ENCODE measurements around the gene HLA-F.

Gene HLA-F

GRCh38 chr6:29723262-29723665 lies at the start of gene HLA-F:
TSS of gene HLA-F (plus strand) at chr6:29723434. CDS start at chr6:29723464, 30 bp downstream.
- TF ChIP-seq, protein P1, sequence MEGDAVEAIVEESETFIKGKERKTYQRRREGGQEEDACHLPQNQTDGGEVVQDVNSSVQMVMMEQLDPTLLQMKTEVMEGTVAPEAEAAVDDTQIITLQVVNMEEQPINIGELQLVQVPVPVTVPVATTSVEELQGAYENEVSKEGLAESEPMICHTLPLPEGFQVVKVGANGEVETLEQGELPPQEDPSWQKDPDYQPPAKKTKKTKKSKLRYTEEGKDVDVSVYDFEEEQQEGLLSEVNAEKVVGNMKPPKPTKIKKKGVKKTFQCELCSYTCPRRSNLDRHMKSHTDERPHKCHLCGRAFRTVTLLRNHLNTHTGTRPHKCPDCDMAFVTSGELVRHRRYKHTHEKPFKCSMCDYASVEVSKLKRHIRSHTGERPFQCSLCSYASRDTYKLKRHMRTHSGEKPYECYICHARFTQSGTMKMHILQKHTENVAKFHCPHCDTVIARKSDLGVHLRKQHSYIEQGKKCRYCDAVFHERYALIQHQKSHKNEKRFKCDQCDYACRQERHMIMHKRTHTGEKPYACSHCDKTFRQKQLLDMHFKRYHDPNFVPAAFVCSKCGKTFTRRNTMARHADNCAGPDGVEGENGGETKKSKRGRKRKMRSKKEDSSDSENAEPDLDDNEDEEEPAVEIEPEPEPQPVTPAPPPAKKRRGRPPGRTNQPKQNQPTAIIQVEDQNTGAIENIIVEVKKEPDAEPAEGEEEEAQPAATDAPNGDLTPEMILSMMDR (IDR thresholded peaks at IDR 0.05; ENCODE audit: insufficient read depth, low read length, poor library complexity, severe bottlenecking) = peak; percentile 2
- peak; percentile 79 for DNase-seq (ENCODE audit: extremely low read depth, insufficient read length)

GRCh38 chr6:29674008-29674407 lies 49.2 kb upstream of the HLA-F start:
- H3K36me3 ChIP-seq (ENCODE audit: control insufficient read depth, insufficient read depth, low read length) = no peaks in the 10 kb centered on the region
- no peak overlapping the region for H3K4me3 ChIP-seq (replicated peaks; ENCODE audit: low read depth, low read length)
- DNase-seq (ENCODE audit: extremely low read depth, insufficient read length) = no peak
- H3K27me3 ChIP-seq (replicated peaks; ENCODE audit: control insufficient read depth, insufficient read depth, low read length) = no peaks in the 10 kb centered on the region; the same call in none of the 2 replicates
- TF ChIP-seq, protein P1 (IDR thresholded peaks at IDR 0.05; ENCODE audit: insufficient read depth, low read length, poor library complexity, severe bottlenecking) = no peak

More at GRCh38 chr6:29723262-29723665, at the start of gene HLA-F:
- Histone ChIP-seq H3K4me3 (replicated peaks; ENCODE audit: low read depth, low read length) (peak within 1 kb of the TSS; percentile 100), H3K27me3 (replicated peaks; ENCODE audit: control insufficient read depth, insufficient read depth, low read length) (no peaks in the 10 kb centered on the region), H3K36me3 (ENCODE audit: control insufficient read depth, insufficient read depth, low read length) (peaks cover 29% of the 10 kb centered on the region)

DNA sequence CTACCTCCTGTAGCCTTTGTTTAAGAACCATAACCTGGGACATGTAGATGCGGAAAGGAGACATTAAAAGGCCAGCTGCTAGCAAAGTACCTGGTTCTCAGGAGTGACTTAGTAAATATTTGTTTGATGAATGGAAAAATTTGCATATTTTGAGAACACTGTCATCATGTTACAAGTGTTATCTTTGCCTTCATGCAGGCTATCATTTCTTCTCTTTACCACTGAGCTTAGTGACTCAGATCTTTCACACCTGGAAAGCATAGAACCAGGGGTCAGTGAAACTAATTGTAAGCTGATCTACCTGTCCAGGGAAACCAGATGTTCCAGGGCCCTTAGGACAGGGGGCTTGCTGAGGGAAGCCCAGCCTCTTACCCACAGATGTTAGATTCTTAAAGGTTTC lies 47.7 kb upstream of the HLA-F start:
- TF ChIP-seq, protein P1 (IDR thresholded peaks at IDR 0.05; ENCODE audit: insufficient read depth, low read length, poor library complexity, severe bottlenecking) = no peak
- Histone ChIP-seq H3K36me3 (ENCODE audit: control insufficient read depth, insufficient read depth, low read length) (no peaks in the 10 kb centered on the region), H3K4me3 (replicated peaks; ENCODE audit: low read depth, low read length) (no peak overlapping the region), H3K27me3 (replicated peaks; ENCODE audit: control insufficient read depth, insufficient read depth, low read length) (no peaks in the 10 kb centered on the region; the same call in none of the 2 replicates)
- no peak for DNase-seq (ENCODE audit: extremely low read depth, insufficient read length)

- H3K4me3 ChIP-seq (replicated peaks; ENCODE audit: low read depth, low read length) = no peak overlapping the region
- H3K36me3 ChIP-seq (ENCODE audit: control insufficient read depth, insufficient read depth, low read length) = no peaks in the 10 kb centered on the region
- H3K27me3 ChIP-seq (replicated peaks; ENCODE audit: control insufficient read depth, insufficient read depth, low read length) = no peaks in the 10 kb centered on the region; the same call in 1 of the 2 replicates
- no peak for DNase-seq (ENCODE audit: extremely low read depth, insufficient read length)
- TF ChIP-seq, protein P1 (IDR thresholded peaks at IDR 0.05; ENCODE audit: insufficient read depth, low read length, poor library complexity, severe bottlenecking) = no peak
Observed at GRCh38 chr6:29676981-29677601, 46.1 kb upstream of the HLA-F start.

GRCh38 chr6:29678114-29678513 lies 45.1 kb upstream of the HLA-F start:
- TF ChIP-seq, protein P1 (IDR thresholded peaks at IDR 0.05; ENCODE audit: insufficient read depth, low read length, poor library complexity, severe bottlenecking) = no peak
- no peak for DNase-seq (ENCODE audit: extremely low read depth, insufficient read length)
- no peak overlapping the region for H3K4me3 ChIP-seq (replicated peaks; ENCODE audit: low read depth, low read length)

More at GRCh38 chr6:29678114-29678513, 45.1 kb upstream of the HLA-F start:
- Histone ChIP-seq H3K36me3 (ENCODE audit: control insufficient read depth, insufficient read depth, low read length) (no peaks in the 10 kb centered on the region), H3K27me3 (replicated peaks; ENCODE audit: control insufficient read depth, insufficient read depth, low read length) (no peaks in the 10 kb centered on the region; the same call in 1 of the 2 replicates)

Measured in GM06990 (cell line).